Cardiac fibroblast (primary cell): Measurements from ENCODE around the gene OSBPL7.

Experiments used
- DNase-seq, 2 donors: peaks; one replicate each; pipeline versions ENCODE4 v3.0.0 to v3.0.0-alpha.2; 2010; ENCODE audit warnings: low read depth in 2 of 2
- H3K4me3 ChIP-seq, 2 donors: replicated peaks in 1 of 2; 1 replicate in 1 of 2; 2 replicates in 1 of 2; pipeline ENCODE4 v1.5.1; 2011; ENCODE audit warnings: low read depth in 2 of 2, low read length in 2 of 2, mild to moderate bottlenecking in 2 of 2, moderate library complexity in 1 of 2
- CTCF ChIP-seq: IDR thresholded peaks from one replicate; pipeline ENCODE4 v1.5.1; 2011; ENCODE audit warnings: low read depth, mild to moderate bottlenecking, low read length, inconsistent platforms

OSBPL7 gene

GRCh38 chr17:47853616-47854015, 32.0 kb upstream of the OSBPL7 start:
- H3K4me3 ChIP-seq: no peak overlapping the region
- no peak for TF ChIP-seq CTCF
- no peak for DNase-seq

GRCh38 chr17:47852113-47852949, 30.7 kb upstream of the OSBPL7 start:
- H3K4me3 ChIP-seq: no peak overlapping the region
- TF ChIP-seq CTCF: no peak

GRCh38 chr17:47851764-47852112, 30.1 kb upstream of the OSBPL7 start:
- DNase-seq: no peak
- H3K4me3 ChIP-seq: no peak overlapping the region
- TF ChIP-seq CTCF: no peak

More at GRCh38 chr17:47852113-47852949, 30.7 kb upstream of the OSBPL7 start:
- no peak for DNase-seq

GRCh38 chr17:47850692-47851573, 29.3 kb upstream of the OSBPL7 start, which contains the start of gene SP6:
Gene SP6, minus strand, starts transcription at chr17:47851163. Its CDS starts 2,734 bp downstream, at chr17:47848429.
- no peak for TF ChIP-seq CTCF
- H3K4me3 ChIP-seq: peak within 1 kb of the TSS in 1 of 2 donors; percentile 39

GRCh38 chr17:47850373-47850691, 28.7 kb upstream of the OSBPL7 start:
- TF ChIP-seq CTCF: no peak
- no peak overlapping the region for H3K4me3 ChIP-seq
- no peak for DNase-seq

More at GRCh38 chr17:47850692-47851573, 29.3 kb upstream of the OSBPL7 start, which contains the start of gene SP6:
- DNase-seq: peak; percentile 48 to 56

GRCh38 chr17:47848198-47848513, 26.6 kb upstream of the OSBPL7 start:
- no peak for TF ChIP-seq CTCF
- no peak overlapping the region for H3K4me3 ChIP-seq
- DNase-seq: no peak
